DND-41 (cell line): ENCODE data around the gene NF1.

Experiments used
- EZH2 ChIP-seq: IDR thresholded peaks from 3 replicates; pipeline ENCODE4 v1.6.1; 2012; ENCODE audit warnings: borderline replicate concordance, low read depth, mild to moderate bottlenecking, moderate library complexity, low read length, inconsistent platforms; ENCODE audit not compliant: severe bottlenecking
- TF ChIP-seq, protein P1 (sequence below): IDR thresholded peaks from 2 replicates; pipeline ENCODE4 v1.5.1; 2012; ENCODE audit warnings: borderline replicate concordance, low read length, moderate library complexity, mild to moderate bottlenecking; ENCODE audit not compliant: poor library complexity, severe bottlenecking; ENCODE audit errors: extremely low read depth

DNA sequence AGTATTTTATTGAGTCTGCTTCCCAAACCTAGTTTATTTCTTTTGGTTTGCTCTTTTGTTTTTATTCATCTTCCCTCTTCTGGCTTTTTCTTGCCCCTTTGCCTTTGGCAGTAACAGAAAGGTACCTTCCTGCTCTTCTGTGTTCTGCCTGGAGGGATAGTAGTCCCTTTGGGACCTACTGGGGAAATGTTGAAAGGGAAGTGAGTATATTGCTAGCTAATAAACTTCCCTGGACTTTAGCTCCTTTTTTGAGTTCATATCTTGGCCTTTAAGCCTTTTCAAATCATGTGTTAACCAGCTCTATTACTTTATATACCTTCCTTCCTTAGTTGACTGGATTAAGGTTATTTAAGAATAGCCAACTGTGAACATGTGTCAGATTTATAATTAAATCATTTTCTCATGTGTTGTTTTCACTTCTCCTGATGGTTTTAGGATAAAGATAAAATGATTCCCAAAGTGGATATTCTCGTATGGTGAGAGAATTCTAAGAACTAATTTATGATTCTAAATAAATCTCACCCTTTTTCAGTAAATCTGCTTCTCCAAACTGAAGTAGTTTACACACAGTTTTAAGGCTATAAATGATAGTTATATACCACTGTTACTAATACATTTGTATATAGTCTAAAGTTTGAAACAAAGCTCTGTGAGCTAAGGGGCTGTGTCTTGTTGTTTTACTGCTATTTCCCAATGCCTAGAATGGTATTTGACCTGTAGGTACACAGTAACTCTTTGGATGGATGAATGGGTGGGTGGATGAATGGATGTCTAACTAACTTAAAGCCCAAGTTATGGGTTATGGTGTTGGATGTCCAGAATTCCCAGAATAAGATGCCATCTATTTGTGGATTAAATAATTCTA lies 156.6 kb downstream of the NF1 start:
- TF ChIP-seq, protein P1, sequence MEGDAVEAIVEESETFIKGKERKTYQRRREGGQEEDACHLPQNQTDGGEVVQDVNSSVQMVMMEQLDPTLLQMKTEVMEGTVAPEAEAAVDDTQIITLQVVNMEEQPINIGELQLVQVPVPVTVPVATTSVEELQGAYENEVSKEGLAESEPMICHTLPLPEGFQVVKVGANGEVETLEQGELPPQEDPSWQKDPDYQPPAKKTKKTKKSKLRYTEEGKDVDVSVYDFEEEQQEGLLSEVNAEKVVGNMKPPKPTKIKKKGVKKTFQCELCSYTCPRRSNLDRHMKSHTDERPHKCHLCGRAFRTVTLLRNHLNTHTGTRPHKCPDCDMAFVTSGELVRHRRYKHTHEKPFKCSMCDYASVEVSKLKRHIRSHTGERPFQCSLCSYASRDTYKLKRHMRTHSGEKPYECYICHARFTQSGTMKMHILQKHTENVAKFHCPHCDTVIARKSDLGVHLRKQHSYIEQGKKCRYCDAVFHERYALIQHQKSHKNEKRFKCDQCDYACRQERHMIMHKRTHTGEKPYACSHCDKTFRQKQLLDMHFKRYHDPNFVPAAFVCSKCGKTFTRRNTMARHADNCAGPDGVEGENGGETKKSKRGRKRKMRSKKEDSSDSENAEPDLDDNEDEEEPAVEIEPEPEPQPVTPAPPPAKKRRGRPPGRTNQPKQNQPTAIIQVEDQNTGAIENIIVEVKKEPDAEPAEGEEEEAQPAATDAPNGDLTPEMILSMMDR = no peak
- no peak for TF ChIP-seq EZH2
